PFSK-1 (cell line): ENCODE data around the gene ITK. TPM values are rescaled to one million over a fixed set of nuclear protein-coding genes. Genes with fewer than 3 reads are reported as not detected.

Experiments used
- FOXP2 ChIP-seq: optimal IDR thresholded peaks from 2 replicates; pipeline ENCODE3; 2011; ENCODE audit warnings: borderline replicate concordance, control low read depth, inconsistent platforms; ENCODE audit not compliant: insufficient read depth; ENCODE audit errors: extremely low read length, extremely low read depth
- POLR2AphosphoS5 ChIP-seq: IDR thresholded peaks from 2 replicates; pipeline ENCODE4 v1.6.1; 2012; ENCODE audit warnings: low read depth, mild to moderate bottlenecking, control low read depth, low read length, moderate library complexity
- REST ChIP-seq, 2 experiments: IDR thresholded peaks; 2 replicates each; pipeline versions ENCODE4 v1.6.1 to v1.8.0; 2011 to 2012; ENCODE audit warnings: low read depth in 2 of 2, low read length in 2 of 2, control low read depth in 1 of 2, inconsistent platforms in 1 of 2, mild to moderate bottlenecking in 1 of 2, moderate library complexity in 1 of 2; ENCODE audit not compliant: insufficient read depth in 1 of 2
- SIN3A ChIP-seq: IDR thresholded peaks from 2 replicates; pipeline ENCODE4 v1.6.1; 2012; ENCODE audit warnings: mild to moderate bottlenecking, low read length, moderate library complexity, borderline replicate concordance; ENCODE audit not compliant: insufficient read depth
- TAF1 ChIP-seq: IDR thresholded peaks from 2 replicates; pipeline ENCODE4 v1.6.1; 2012; ENCODE audit warnings: low read length, control low read depth, borderline replicate concordance; ENCODE audit not compliant: insufficient read depth
- polyA plus RNA-seq: library from polyadenylated mRNA; unstranded; fragments of >200 nt; gene quantifications from one replicate; pipeline ENCODE4 v1.2.1, GENCODE V29; 2012; ENCODE audit warnings: low read depth, missing spikeins; ENCODE audit not compliant: insufficient read length

The ITK gene
- not detected for polyA plus RNA-seq

- TF ChIP-seq TAF1: no peak
- TF ChIP-seq POLR2AphosphoS5: no peak
- no peak for TF ChIP-seq REST (IDR thresholded peaks at IDR 0.05; ENCODE audit: insufficient read depth in 1 of 2, low read depth in 2 of 2, low read length in 2 of 2)
- no peak for TF ChIP-seq SIN3A
- no peak for TF ChIP-seq FOXP2
Observed at GRCh38 chr5:157180374-157181264, at the start of gene ITK. ITK (plus strand) TSS chr5:157180840; CDS start chr5:157180978, 138 bp downstream.

- TF ChIP-seq TAF1 (no peak), SIN3A (no peak), REST (IDR thresholded peaks at IDR 0.05; ENCODE audit: insufficient read depth in 1 of 2, low read depth in 2 of 2, low read length in 2 of 2) (no peak), FOXP2 (no peak), POLR2AphosphoS5 (no peak)
Observed at GRCh38 chr5:157130925-157131324, 49.7 kb upstream of the ITK start.

- TF ChIP-seq TAF1: no peak
Observed at GRCh38 chr5:157132281-157132612, 48.4 kb upstream of the ITK start.

- no peak for TF ChIP-seq SIN3A
- TF ChIP-seq TAF1: no peak
- TF ChIP-seq FOXP2: no peak
- TF ChIP-seq POLR2AphosphoS5: no peak
- TF ChIP-seq REST (IDR thresholded peaks at IDR 0.05; ENCODE audit: insufficient read depth in 1 of 2, low read depth in 2 of 2, low read length in 2 of 2): no peak
Observed at GRCh38 chr5:157137691-157138090, 42.9 kb upstream of the ITK start.

GRCh38 chr5:157142317-157143126 lies 38.1 kb upstream of the ITK start, which contains the start of gene MED7:
MED7 (minus strand) TSS chr5:157142865; CDS start chr5:157139431, 3,434 bp downstream.
- 0 out of 2 replicates have a peak, but pooled peaks have one; percentile 33 for TF ChIP-seq SIN3A
- peak; percentile 61 for TF ChIP-seq POLR2AphosphoS5
- no peak for TF ChIP-seq REST (IDR thresholded peaks at IDR 0.05; ENCODE audit: insufficient read depth in 1 of 2, low read depth in 2 of 2, low read length in 2 of 2)
- TF ChIP-seq TAF1: peak; percentile 69; the same call in 1 of the 2 replicates
- no peak for TF ChIP-seq FOXP2
